Fibroblast of pulmonary artery (primary cell): ENCODE results near the gene PTP4A1.
"Not testable (repeated sequence)": the region's sequence is repeated elsewhere in the genome, so short reads cannot be mapped to it uniquely, and the experiment has no call there.

Source experiments
- DNase-seq: peaks from one replicate; pipeline ENCODE4 v3.0.0-alpha.2; 2010; ENCODE audit warnings: low read depth
- H3K4me3 ChIP-seq: replicated peaks from 2 replicates; pipeline ENCODE4 v1.5.1; 2011; ENCODE audit warnings: low read depth, mild to moderate bottlenecking, control low read depth, low read length, moderate library complexity
- TF ChIP-seq, protein P1 (sequence below): IDR thresholded peaks from 2 replicates; pipeline ENCODE4 v1.5.1; 2011; ENCODE audit warnings: mild to moderate bottlenecking, control low read depth, low read length, inconsistent platforms; ENCODE audit errors: missing control alignments

Gene PTP4A1

DNA sequence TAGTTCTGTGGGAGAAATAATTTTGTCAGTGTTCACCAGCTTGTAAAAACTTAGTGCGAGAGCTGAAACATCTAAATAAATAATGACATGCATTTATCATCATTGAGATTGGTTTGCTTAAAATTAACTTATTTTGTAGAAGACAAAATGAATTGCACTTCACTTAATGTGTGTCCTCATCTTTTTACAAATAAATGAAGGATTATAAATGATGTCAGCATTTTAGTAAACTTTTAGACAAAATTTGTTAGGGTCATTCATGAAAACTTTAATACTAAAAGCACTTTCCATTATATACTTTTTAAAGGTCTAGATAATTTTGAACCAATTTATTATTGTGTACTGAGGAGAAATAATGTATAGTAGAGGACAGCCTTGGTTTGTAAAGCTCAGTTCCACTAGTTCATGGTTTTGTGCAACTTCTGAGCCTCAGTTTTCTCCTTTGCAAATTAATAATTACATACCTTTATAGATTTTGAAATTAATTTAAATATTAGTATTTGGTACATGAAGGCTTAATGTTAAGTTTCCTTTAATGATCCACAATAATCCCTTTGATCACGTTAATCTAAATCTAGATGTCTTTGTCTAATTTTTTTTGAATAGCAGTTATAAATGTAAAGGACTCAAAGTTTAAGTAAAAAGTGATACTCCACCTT lies 9.2 kb downstream of the PTP4A1 start:
- DNase-seq: no peak
- TF ChIP-seq, protein P1, sequence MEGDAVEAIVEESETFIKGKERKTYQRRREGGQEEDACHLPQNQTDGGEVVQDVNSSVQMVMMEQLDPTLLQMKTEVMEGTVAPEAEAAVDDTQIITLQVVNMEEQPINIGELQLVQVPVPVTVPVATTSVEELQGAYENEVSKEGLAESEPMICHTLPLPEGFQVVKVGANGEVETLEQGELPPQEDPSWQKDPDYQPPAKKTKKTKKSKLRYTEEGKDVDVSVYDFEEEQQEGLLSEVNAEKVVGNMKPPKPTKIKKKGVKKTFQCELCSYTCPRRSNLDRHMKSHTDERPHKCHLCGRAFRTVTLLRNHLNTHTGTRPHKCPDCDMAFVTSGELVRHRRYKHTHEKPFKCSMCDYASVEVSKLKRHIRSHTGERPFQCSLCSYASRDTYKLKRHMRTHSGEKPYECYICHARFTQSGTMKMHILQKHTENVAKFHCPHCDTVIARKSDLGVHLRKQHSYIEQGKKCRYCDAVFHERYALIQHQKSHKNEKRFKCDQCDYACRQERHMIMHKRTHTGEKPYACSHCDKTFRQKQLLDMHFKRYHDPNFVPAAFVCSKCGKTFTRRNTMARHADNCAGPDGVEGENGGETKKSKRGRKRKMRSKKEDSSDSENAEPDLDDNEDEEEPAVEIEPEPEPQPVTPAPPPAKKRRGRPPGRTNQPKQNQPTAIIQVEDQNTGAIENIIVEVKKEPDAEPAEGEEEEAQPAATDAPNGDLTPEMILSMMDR: no peak
- no peak overlapping the region for H3K4me3 ChIP-seq

- TF ChIP-seq, protein P1: no peak
- H3K4me3 ChIP-seq: no peak overlapping the region
- DNase-seq: no peak
Observed at GRCh38 chr6:63582579-63583231, 10.4 kb downstream of the PTP4A1 start.

DNA sequence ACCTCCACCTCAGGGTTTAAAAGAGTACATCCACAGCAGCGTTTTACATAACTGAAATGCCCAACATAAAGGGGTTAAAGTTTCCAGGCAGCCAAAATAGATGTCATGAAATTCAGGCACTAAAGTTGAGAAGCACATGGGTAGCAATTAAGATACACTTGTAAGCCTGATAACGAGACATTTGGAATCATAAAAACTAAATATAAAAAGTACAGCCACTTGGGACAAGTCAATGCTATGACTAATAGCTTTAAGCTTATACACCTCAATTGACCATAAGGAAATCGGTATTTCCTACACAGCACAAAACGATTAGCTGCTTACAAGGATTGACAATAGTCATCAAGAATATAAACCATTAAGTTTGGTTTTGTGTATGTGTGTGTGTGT lies 11.8 kb downstream of the PTP4A1 start:
- DNase-seq: no peak
- TF ChIP-seq, protein P1: no peak
- H3K4me3 ChIP-seq: no peak overlapping the region

DNA sequence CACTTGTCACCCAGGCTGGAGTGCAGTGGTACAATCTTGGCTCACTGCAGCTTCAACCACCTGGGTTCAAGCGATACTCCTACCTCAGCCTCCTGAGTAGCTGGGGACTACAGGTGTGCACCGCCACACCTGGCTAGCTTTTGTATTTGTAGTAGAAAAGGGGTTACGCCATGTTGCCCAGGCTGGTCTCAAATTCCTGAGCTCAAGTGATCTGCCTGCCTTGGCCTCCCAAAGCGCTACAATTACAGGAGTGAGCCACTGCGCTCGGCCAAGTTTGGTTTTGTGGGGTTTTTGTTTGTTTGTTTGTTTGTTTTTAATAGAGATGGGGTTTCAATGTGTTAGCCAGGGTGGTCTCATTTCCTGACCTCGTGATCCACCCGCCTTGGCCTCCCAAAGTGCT lies 12.3 kb downstream of the PTP4A1 start:
- no peak overlapping the region for H3K4me3 ChIP-seq
- TF ChIP-seq, protein P1: no peak
- no peak for DNase-seq

- DNase-seq, H3K4me3 ChIP-seq: not testable (repeated sequence)
Observed at GRCh38 chr6:63585652-63586051, 13.4 kb downstream of the PTP4A1 start.

- no peak for DNase-seq
Observed at GRCh38 chr6:63589952-63590411, 17.7 kb downstream of the PTP4A1 start.

GRCh38 chr6:63592886-63593285 lies 20.6 kb downstream of the PTP4A1 start:
- TF ChIP-seq, protein P1: no peak
- no peak for DNase-seq
- no peak overlapping the region for H3K4me3 ChIP-seq

More at GRCh38 chr6:63589952-63590411, 17.7 kb downstream of the PTP4A1 start:
- TF ChIP-seq, protein P1: no peak
- H3K4me3 ChIP-seq: no peak overlapping the region
